Spleen (tissue), 11 donors: ENCODE results near the gene NDUFB8. TPM values are rescaled to one million over a fixed set of nuclear protein-coding genes. Genes with fewer than 3 reads are reported as not detected.
A peak's percentile ranks its signal among the peaks of the same experiment; 100 is the strongest.

Source experiments
- DNase-seq: peaks from one replicate; pipeline ENCODE4 v3.0.0-alpha.2; 2020
- H3K27ac ChIP-seq, 8 donors: fragments of 200-600 bp; sonication (generic) in 7 of 8; 1 replicate in 4 of 8; 2 replicates in 4 of 8; pipeline versions ENCODE4 v1.5.0 to v1.8.0; 2016 to 2021; ENCODE audit warnings: inconsistent platforms in 4 of 8, mild to moderate bottlenecking in 4 of 8, moderate library complexity in 1 of 8
- H3K27me3 ChIP-seq, 7 donors: fragments of 200-600 bp; sonication (generic) in 6 of 7; replicated peaks in 1 of 7; 1 replicate in 4 of 7; 2 replicates in 3 of 7; pipeline versions ENCODE4 v1.5.0 to v1.8.0; 2016 to 2021; ENCODE audit warnings: inconsistent platforms in 3 of 7, mild to moderate bottlenecking in 1 of 7
- H3K36me3 ChIP-seq, 6 donors: fragments of 200-600 bp; sonication (generic) in 5 of 6; 1 replicate in 4 of 6; 2 replicates in 2 of 6; pipeline versions ENCODE4 v1.5.0 to v1.8.0; 2016 to 2021; ENCODE audit warnings: inconsistent platforms in 2 of 6
- H3K4me1 ChIP-seq, 6 donors: fragments of 200-600 bp; sonication (generic) in 5 of 6; 1 replicate in 3 of 6; 2 replicates in 3 of 6; pipeline versions ENCODE4 v1.5.0 to v1.8.0; 2016 to 2021; ENCODE audit warnings: inconsistent platforms in 3 of 6
- H3K4me3 ChIP-seq, 8 donors: fragments of 200-600 bp; sonication (generic) in 7 of 8; 1 replicate in 4 of 8; 2 replicates in 4 of 8; pipeline versions ENCODE4 v1.5.0 to v1.8.0; 2016 to 2021; ENCODE audit warnings: inconsistent platforms in 4 of 8, mild to moderate bottlenecking in 4 of 8, moderate library complexity in 2 of 8
- H3K9me3 ChIP-seq, 8 donors: fragments of 200-600 bp; sonication (generic) in 7 of 8; 1 replicate in 4 of 8; 2 replicates in 4 of 8; pipeline versions ENCODE4 v1.5.0 to v1.8.0; 2016 to 2021; ENCODE audit warnings: inconsistent platforms in 4 of 8
- CTCF ChIP-seq, 11 experiments: fragments of 200-600 bp in 7 of 11; fragments of 450-650 bp in 4 of 11; sonication (generic) in 4 of 11; IDR thresholded peaks in 8 of 11; conservative IDR thresholded peaks in 3 of 11; 1 replicate in 7 of 11; 2 replicates in 4 of 11; pipeline versions ENCODE4 v1.4.0 to v1.8.0; 2016 to 2021; ENCODE audit warnings: antibody characterized with exemption in 11 of 11, inconsistent platforms in 4 of 11, mild to moderate bottlenecking in 1 of 11
- POLR2A ChIP-seq, 3 donors: fragments of 450-650 bp; IDR thresholded peaks; one replicate each; pipeline ENCODE4 v1.5.1; 2017; ENCODE audit warnings: antibody characterized with exemption in 3 of 3, mild to moderate bottlenecking in 1 of 3
- POLR2AphosphoS5 ChIP-seq, 3 donors: sonication (generic); formaldehyde crosslinking; IDR thresholded peaks; one replicate each; pipeline ENCODE4 v1.5.1; 2017; ENCODE audit warnings: antibody characterized with exemption in 3 of 3
- WGBS, 5 donors: extraction: QIAGEN DNeasy Blood & Tissue Kit in 3 of 5; methylation state at CpG; one replicate each; pipeline versions ENCODE4 v1.1.5 to v1.1.7; 2013 to 2018; 5-methylcytosine and 5-hydroxymethylcytosine counted together
- intact Hi-C: fragments of 100-400 bp; cut with DNase I; formaldehyde crosslinking; loops from one replicate; pipeline ENCODE4 v1.15.0; 2023; ENCODE audit warnings: low total_unique reads
- polyA plus RNA-seq, 3 donors: library from polyadenylated mRNA; stranded (reverse); fragments of 200-250 nt; gene quantifications; one replicate each; pipeline ENCODE4 v1.2.1, GENCODE V29; 2013
- total RNA-seq, 7 donors: library from RNA; depleted of rRNA in 3 of 7; stranded (reverse); fragments of >200 nt in 3 of 7; fragmentation: NEBNext Ultra II Directional in 4 of 7; extraction: Animal tissue kit (Norgen Biotek cat#: 25700) in 4 of 7; gene quantifications; one replicate each; pipeline versions ENCODE4 v1.1.0 to v1.2.1, GENCODE V29; 2016 to 2021
- donor health status: healthy with polysubstance abuse.
- donor health status: DM: no; HTN: no; CAD: no; lungs with moderate emphysema.
- donor health status: DM: no; HTN: no; CAD: no.
- donor health status: Bipolar disorder and iron deficiency.
- donor health status: healthy.
- donor health status: DM: no; HTN: no; CAD: no.
- donor health status: DM: yes; HTN: yes; CAD: no.

The NDUFB8 gene
- total and polyA plus RNA-seq, 10 donors, result 96.2 to 261 (median 135) TPM

GRCh38 chr10:100551196-100551595, 21.5 kb upstream of the NDUFB8 start:
- H3K27me3 ChIP-seq, result no peaks in the 10 kb centered on the region
- peaks cover 0 to 9% (median 0%) of the 10 kb centered on the region in 6 donors for H3K4me1 ChIP-seq
- intact Hi-C loops, result no loop called here
- peaks cover 0 to 96% (median 47%) of the 10 kb centered on the region in 6 donors for H3K36me3 ChIP-seq
- no peak overlapping the region for H3K27ac ChIP-seq
- no peak overlapping the region for H3K4me3 ChIP-seq
- 48 to 79% (median 64%) methylated on average over 4 of the region's 4 CpGs for WGBS, 5 donors
- no peak for DNase-seq
- TF ChIP-seq POLR2A (IDR thresholded peaks at IDR 0.05) (no peak), POLR2AphosphoS5 (IDR thresholded peaks at IDR 0.05) (no peak), CTCF (IDR thresholded peaks at IDR 0.05 in 8 of 11, conservative IDR thresholded peaks at IDR 0.05 in 3 of 11) (no peak)
- no peaks in the 10 kb centered on the region for H3K9me3 ChIP-seq

GRCh38 chr10:100544950-100545349, 15.3 kb upstream of the NDUFB8 start:
- DNase-seq, result no peak
- WGBS, 5 donors, result 91 to 97% (median 93%) methylated on average over 5 of the region's 5 CpGs
- H3K4me1 ChIP-seq, result no peaks in the 10 kb centered on the region
- no peaks in the 10 kb centered on the region for H3K27me3 ChIP-seq
- peaks cover 0 to 100% (median 94%) of the 10 kb centered on the region in 6 donors for H3K36me3 ChIP-seq
- TF ChIP-seq POLR2AphosphoS5 (IDR thresholded peaks at IDR 0.05) (no peak), CTCF (IDR thresholded peaks at IDR 0.05 in 8 of 11, conservative IDR thresholded peaks at IDR 0.05 in 3 of 11) (no peak), POLR2A (IDR thresholded peaks at IDR 0.05) (no peak)
- H3K9me3 ChIP-seq, result no peaks in the 10 kb centered on the region
- H3K27ac ChIP-seq, result no peak overlapping the region
- no peak overlapping the region for H3K4me3 ChIP-seq
- intact Hi-C loops, result no loop called here

GRCh38 chr10:100537475-100537874, 7.8 kb upstream of the NDUFB8 start:
- TF ChIP-seq POLR2A (IDR thresholded peaks at IDR 0.05) (no peak), POLR2AphosphoS5 (IDR thresholded peaks at IDR 0.05) (no peak), CTCF (IDR thresholded peaks at IDR 0.05 in 8 of 11, conservative IDR thresholded peaks at IDR 0.05 in 3 of 11) (no peak)
- no peak for DNase-seq
- intact Hi-C loops, result no loop called here
- 90 to 98% (median 93%) methylated on average over 4 of the region's 4 CpGs for WGBS, 5 donors
- no peak overlapping the region for H3K4me3 ChIP-seq
- H3K36me3 ChIP-seq, result peaks cover 0 to 56% (median 43%) of the 10 kb centered on the region in 6 donors
- H3K9me3 ChIP-seq, result no peaks in the 10 kb centered on the region
- H3K27me3 ChIP-seq, result no peaks in the 10 kb centered on the region
- peaks cover 12 to 51% (median 36%) of the 10 kb centered on the region in 6 donors for H3K4me1 ChIP-seq
- H3K27ac ChIP-seq, result no peak overlapping the region

- TF ChIP-seq CTCF (IDR thresholded peaks at IDR 0.05 in 8 of 11, conservative IDR thresholded peaks at IDR 0.05 in 3 of 11), result peak; percentile 91 to 98 (median 96)
- peak in 2 of 3 donors; percentile 48 to 51 for TF ChIP-seq POLR2A (IDR thresholded peaks at IDR 0.05)
- peak; percentile 94 to 96 (median 96) for TF ChIP-seq POLR2AphosphoS5 (IDR thresholded peaks at IDR 0.05)
- intact Hi-C loops, result no loop called here
- Histone ChIP-seq H3K9me3 (no peaks in the 10 kb centered on the region), H3K27ac (peak within 1 kb of the TSS in 7 of 8 donors; percentile 65 to 88 (median 79)), H3K4me1 (peaks cover 12 to 51% (median 36%) of the 10 kb centered on the region in 6 donors), H3K36me3 (peaks cover 0 to 40% (median 27%) of the 10 kb centered on the region in 6 donors), H3K27me3 (no peaks in the 10 kb centered on the region), H3K4me3 (peak within 1 kb of the TSS; percentile 59 to 95 (median 74))
- peak; percentile 94 for DNase-seq
- 0 to 2% (median 1%) methylated on average over 34 to 35 of the region's 35 CpGs for WGBS, 5 donors
These were observed 6.2 kb upstream of the NDUFB8 start, which contains the start of gene HIF1AN for GRCh38 chr10:100535715-100536353. TSS of gene HIF1AN (plus strand) at chr10:100535943. CDS start at chr10:100535959, 16 bp downstream.
